ENCODE data around the gene PCDH9.

Gene PCDH9

DNA sequence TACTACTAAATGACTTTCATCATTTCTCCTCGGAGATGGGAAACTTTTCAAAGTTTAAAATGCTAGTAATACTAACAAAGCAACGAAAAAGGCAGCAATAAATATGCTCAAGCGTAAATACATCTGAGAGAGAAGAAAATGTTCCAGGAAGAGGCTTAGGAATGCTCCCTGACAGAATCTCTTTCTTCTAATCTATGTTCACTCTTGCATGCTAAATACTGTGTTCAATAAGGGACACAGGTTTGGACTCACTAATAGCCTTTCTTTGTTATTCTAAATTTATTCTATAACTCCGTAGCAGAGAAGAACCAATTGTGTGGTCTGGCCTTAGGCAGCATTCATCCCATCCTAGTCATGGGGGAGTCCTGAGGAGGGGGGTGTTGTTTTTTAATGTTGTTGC, 823.0 kb downstream of the PCDH9 start:
- no peak for DNase-seq

- no peak for DNase-seq
Observed at GRCh38 chr13:66405908-66406802, 824.0 kb downstream of the PCDH9 start.

- DNase-seq: no peak
Observed at GRCh38 chr13:66402546-66402945, 827.6 kb downstream of the PCDH9 start.

DNA sequence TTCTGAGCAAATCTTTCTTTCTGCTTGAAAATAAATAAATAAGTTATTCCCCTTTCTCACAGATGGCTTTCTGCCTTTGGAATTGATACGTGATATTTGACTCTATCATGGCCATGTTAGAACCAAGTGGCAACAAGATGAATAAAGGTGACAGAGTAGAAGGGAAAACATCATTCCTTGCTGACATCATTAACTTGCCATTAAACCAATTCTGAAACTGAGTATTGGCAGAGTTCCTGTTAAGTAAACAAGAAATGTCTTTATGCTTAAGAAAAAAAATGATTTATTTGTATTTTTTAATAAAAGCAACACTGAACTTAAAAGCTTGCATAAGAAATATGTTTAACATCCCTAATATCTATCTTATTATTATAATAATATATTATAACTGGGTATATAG, 828.1 kb downstream of the PCDH9 start:
- DNase-seq: no peak

GRCh38 chr13:66400292-66400691, 829.8 kb downstream of the PCDH9 start:
- DNase-seq: no peak

GRCh38 chr13:66399873-66400272, 830.3 kb downstream of the PCDH9 start:
- DNase-seq: no peak

DNA sequence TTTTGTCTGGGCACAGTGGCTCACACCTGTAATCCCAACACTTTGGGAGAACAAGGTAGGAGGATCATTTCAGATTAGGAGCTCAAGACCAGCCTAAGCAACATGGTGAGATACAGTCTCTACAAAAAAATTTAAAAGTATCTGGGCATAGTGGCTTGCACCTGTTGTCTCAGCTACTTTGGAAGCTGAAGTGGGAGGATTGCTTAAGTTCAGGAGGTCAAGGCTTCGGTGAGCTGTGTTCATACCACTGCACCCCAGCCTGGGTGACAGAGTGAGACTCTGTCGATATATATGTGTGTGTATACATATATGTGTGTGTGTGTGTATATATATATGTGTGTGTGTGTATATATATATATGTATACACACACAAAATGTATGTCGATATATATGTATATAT, 833.0 kb downstream of the PCDH9 start:
- no peak for DNase-seq

GRCh38 chr13:66391322-66391721, 838.8 kb downstream of the PCDH9 start:
- DNase-seq: no peak

DNA sequence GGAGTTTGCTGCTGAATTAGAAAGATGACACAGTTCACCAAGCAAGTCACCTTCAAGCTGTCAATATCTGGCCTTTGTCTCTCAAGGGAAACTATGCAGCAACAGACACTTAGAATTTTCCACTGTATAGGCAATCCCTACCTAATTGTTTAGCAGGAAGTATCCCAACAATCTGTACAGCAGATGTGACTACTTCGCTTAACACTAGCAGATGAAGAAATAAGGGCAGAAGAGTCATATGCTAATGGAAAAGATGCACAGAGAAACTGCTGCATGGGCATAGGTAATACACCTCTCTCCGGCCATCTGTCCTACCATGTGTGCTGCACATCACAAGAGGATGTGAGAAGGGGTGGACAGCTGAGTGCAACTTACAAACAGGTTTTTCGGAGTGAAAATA, 851.2 kb downstream of the PCDH9 start:
- no peak for DNase-seq

- DNase-seq: no peak
Observed at GRCh38 chr13:66377569-66377968, 852.6 kb downstream of the PCDH9 start.

DNA sequence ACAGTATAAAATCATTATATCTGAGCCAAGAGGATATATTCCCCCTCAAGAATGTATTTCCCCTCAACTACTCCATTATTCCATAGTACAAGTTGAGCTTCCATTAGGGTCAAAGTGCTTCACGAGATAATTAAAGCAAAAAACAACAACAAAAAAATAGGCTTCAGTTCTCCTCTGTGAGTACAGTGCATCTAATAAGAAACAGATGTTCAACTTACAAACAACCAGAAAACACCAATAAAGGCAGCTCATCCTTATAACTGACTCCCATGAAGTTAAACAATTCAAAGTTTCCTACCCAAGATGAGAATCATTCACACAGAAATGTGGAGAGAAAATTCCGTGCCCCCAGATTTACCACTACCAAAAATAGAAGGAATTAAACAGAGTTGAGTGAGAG, 854.4 kb downstream of the PCDH9 start:
- no peak for DNase-seq

DNA sequence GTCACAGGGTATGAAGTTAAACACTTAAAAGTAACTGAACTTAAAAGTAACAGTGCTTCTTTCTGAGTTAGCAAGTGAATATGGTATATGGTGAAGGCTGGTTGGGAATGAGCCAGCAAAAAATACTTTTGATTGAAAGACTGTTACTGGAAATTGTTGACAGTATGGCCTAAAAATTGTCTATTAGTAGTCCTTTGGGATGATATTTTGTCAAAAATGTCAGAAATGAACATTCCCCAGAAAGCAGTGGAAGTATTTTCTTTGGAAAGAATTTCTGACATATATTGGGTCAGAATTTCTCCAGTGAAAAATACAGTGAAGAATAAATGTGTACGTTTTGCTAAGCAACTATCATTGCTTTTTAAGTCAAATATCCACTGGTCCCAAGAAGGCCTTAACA, 860.5 kb downstream of the PCDH9 start:
- no peak for DNase-seq

DNA sequence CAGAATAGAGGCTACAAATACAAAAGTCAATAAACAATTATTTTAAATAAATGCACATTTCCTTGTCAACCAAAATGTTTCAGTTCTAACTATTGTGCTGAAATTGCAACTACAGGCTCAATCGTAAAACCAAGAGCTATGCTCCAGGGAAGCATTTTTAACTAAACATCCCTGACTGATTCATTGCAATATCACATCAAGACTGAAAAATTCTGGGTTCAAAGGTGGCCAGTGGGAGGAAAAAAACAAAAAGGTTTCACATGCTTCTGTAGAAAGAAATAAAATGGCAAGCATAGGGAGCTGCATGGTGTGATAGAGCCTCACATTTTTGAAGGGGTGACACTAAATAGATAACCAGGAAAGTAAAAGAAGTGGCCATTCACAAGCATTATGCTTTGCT, 862.8 kb downstream of the PCDH9 start:
- DNase-seq: no peak

DNA sequence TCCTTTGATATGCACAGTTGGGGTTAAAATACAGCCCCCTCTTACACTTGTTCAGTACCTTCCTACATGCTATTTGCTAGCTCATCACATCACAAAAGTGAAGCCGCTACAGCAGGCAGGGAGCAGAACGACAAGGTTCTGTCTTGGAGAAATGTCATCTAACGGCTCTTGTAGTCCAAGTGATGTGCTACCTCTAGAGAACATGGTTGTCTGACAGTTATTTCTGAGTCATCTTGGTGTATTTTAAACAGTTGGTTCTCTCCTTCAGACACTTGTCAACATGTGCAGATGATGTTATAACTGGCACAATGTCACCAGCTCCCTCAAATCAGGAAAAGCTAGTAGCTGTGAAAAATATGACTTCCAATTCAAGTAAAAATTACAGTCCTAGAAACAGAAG, 865.0 kb downstream of the PCDH9 start:
- no peak for DNase-seq

GRCh38 chr13:66364346-66364745, 865.8 kb downstream of the PCDH9 start:
- no peak for DNase-seq

DNA sequence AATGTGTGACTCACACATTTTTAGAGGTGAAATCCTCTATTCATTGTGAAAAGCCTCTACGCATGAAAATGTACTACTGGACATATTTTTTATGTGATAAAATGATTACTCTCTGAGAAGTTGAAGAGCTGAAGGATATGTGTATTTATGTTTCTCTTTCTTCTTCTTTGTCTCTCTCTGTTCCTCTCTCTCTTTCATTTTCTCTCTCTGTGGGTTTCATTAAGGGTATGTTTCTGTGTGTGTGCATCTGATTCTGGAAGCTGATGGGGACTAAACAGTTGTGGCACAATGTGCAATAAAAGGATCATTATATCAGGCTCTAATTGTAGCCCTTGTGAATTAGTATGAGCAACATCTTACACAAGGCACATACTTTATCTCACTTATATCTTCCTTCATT, 867.7 kb downstream of the PCDH9 start:
- DNase-seq: no peak

GRCh38 chr13:66359910-66360552, 870.1 kb downstream of the PCDH9 start:
- DNase-seq: no peak

GRCh38 chr13:66359393-66359792, 870.7 kb downstream of the PCDH9 start:
- no peak for DNase-seq

GRCh38 chr13:66358564-66358963, 871.6 kb downstream of the PCDH9 start:
- DNase-seq: no peak

- no peak for DNase-seq
Observed at GRCh38 chr13:66357463-66357862, 872.7 kb downstream of the PCDH9 start.

- no peak for DNase-seq
Observed at GRCh38 chr13:66354879-66355751, 875.0 kb downstream of the PCDH9 start.

DNA sequence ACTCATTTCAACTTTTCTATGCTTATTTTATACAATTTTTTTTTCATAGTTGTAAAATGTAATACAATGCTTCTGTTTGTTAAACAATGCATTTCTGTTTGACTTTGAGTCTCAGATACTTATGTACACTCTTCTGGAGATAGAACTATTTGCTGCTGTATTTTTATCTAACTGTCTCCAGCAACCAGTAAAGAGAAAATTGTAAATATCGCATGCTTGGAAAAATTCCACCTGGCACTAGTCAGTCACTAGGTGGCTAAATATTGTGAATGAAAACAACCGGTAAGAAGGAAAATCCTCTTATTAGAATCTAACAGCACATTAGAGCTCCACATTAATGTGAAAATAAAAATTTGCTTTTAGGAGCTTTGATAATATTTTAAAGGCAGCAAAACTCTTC, 876.5 kb downstream of the PCDH9 start:
- DNase-seq: no peak

DNA sequence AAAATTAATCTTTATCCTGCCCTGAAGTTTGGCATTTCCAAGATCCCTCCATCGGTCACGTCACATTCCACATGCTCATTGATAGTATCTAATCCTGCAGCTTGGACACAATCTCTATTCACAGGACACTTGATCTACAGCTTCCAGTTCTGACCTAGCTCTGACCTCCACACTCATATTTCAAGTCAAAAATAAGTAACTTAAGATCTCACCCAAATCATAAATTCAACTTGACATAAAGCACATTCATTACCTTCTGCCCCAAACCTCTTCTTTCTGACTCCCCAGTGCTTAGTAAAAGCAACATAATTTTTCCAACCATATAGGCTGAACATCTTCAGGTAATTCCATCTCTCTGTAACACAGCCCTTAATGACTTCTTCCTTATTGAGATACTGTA, 880.2 kb downstream of the PCDH9 start:
- DNase-seq: no peak
